Osteocyte (in vitro differentiated cells): ENCODE data around the gene PLAC8L1. TPM values are rescaled to one million over a fixed set of nuclear protein-coding genes. Genes with fewer than 3 reads are reported as not detected.

ENCODE experiments used
- DNase-seq: peaks from one replicate; pipeline ENCODE4 v3.0.0; 2021; ENCODE audit warnings: mixed read lengths; ENCODE audit not compliant: unreplicated experiment; ENCODE audit errors: extremely low spot score
- H3K27ac Mint-ChIP-seq: one replicate; pipeline ENCODE4 v1.8.0; 2021; ENCODE audit warnings: mild to moderate bottlenecking, mixed read lengths; ENCODE audit not compliant: unreplicated experiment
- H3K27me3 Mint-ChIP-seq: one replicate; pipeline ENCODE4 v1.8.0; 2021; ENCODE audit warnings: mixed read lengths; ENCODE audit not compliant: unreplicated experiment
- H3K36me3 Mint-ChIP-seq: one replicate; pipeline ENCODE4 v1.8.0; 2021; ENCODE audit warnings: mixed read lengths; ENCODE audit not compliant: unreplicated experiment
- H3K4me1 Mint-ChIP-seq: one replicate; pipeline ENCODE4 v1.8.0; 2021; ENCODE audit warnings: mixed read lengths; ENCODE audit not compliant: unreplicated experiment
- H3K4me3 Mint-ChIP-seq: one replicate; pipeline ENCODE4 v1.8.0; 2021; ENCODE audit warnings: mild to moderate bottlenecking, moderate library complexity, mixed read lengths; ENCODE audit not compliant: unreplicated experiment
- H3K9me3 Mint-ChIP-seq: one replicate; pipeline ENCODE4 v1.8.0; 2021; ENCODE audit warnings: mixed read lengths; ENCODE audit not compliant: unreplicated experiment
- CTCF ChIP-seq: fragments of 200-600 bp; sonication (generic); IDR thresholded peaks from 2 replicates; pipeline ENCODE4 v1.5.0; 2021; ENCODE audit warnings: antibody characterized with exemption, mild to moderate bottlenecking, moderate library complexity
- total RNA-seq: library from RNA; stranded (reverse); gene quantifications from 2 replicates; pipeline ENCODE4 v1.2.1, GENCODE V29; 2021

PLAC8L1 gene
- total RNA-seq, 1 donor from 2014 or later, result 2.1 TPM

GRCh38 chr5:146082798-146083197 is 22.6 kb downstream of the PLAC8L1 start:
- no peak overlapping the region for H3K27ac Mint-ChIP-seq
- no peak for TF ChIP-seq CTCF
- H3K36me3 Mint-ChIP-seq, result no peaks in the 10 kb centered on the region

GRCh38 chr5:146081556-146081955 is 23.8 kb downstream of the PLAC8L1 start:
- peaks cover 4% of the 10 kb centered on the region for H3K27me3 Mint-ChIP-seq
- H3K4me3 Mint-ChIP-seq, result no peak overlapping the region
- no peaks in the 10 kb centered on the region for H3K36me3 Mint-ChIP-seq
- no peak for DNase-seq
- no peak for TF ChIP-seq CTCF
- no peak overlapping the region for H3K27ac Mint-ChIP-seq
- H3K9me3 Mint-ChIP-seq, result no peaks in the 10 kb centered on the region
- peaks cover 16% of the 10 kb centered on the region for H3K4me1 Mint-ChIP-seq

More at GRCh38 chr5:146082798-146083197, 22.6 kb downstream of the PLAC8L1 start:
- H3K9me3 Mint-ChIP-seq, result no peaks in the 10 kb centered on the region
- peaks cover 16% of the 10 kb centered on the region for H3K4me1 Mint-ChIP-seq
- no peak for DNase-seq
- H3K4me3 Mint-ChIP-seq, result no peak overlapping the region
- peaks cover 4% of the 10 kb centered on the region for H3K27me3 Mint-ChIP-seq

- H3K27ac Mint-ChIP-seq, result no peak overlapping the region
- no peak overlapping the region for H3K4me3 Mint-ChIP-seq
- TF ChIP-seq CTCF, result no peak
- peaks cover 16% of the 10 kb centered on the region for H3K4me1 Mint-ChIP-seq
- DNase-seq, result no peak
- no peaks in the 10 kb centered on the region for H3K36me3 Mint-ChIP-seq
- H3K9me3 Mint-ChIP-seq, result no peaks in the 10 kb centered on the region
- H3K27me3 Mint-ChIP-seq, result peaks cover 4% of the 10 kb centered on the region
Observed at GRCh38 chr5:146079695-146080373, 25.5 kb downstream of the PLAC8L1 start.

- peaks cover 16% of the 10 kb centered on the region for H3K4me1 Mint-ChIP-seq
- no peaks in the 10 kb centered on the region for H3K9me3 Mint-ChIP-seq
- peaks cover 4% of the 10 kb centered on the region for H3K27me3 Mint-ChIP-seq
- DNase-seq, result no peak
- no peak overlapping the region for H3K4me3 Mint-ChIP-seq
- H3K36me3 Mint-ChIP-seq, result no peaks in the 10 kb centered on the region
- no peak for TF ChIP-seq CTCF
- no peak overlapping the region for H3K27ac Mint-ChIP-seq
Observed at GRCh38 chr5:146078566-146078965, 26.8 kb downstream of the PLAC8L1 start.

- no peak for TF ChIP-seq CTCF
Observed at GRCh38 chr5:146076455-146076854, 28.9 kb downstream of the PLAC8L1 start.

More at GRCh38 chr5:146076455-146076854, 28.9 kb downstream of the PLAC8L1 start:
- Mint-ChIP-seq H3K36me3 (no peaks in the 10 kb centered on the region), H3K27ac (no peak overlapping the region), H3K4me1 (peaks cover 11% of the 10 kb centered on the region), H3K27me3 (peaks cover 11% of the 10 kb centered on the region), H3K9me3 (no peaks in the 10 kb centered on the region), H3K4me3 (no peak overlapping the region)
- DNase-seq, result no peak
